GM19025 (cell line): ENCODE measurements around the gene RIMS3.
"Not testable (repeated sequence)": the region's sequence is repeated elsewhere in the genome, so short reads cannot be mapped to it uniquely, and the experiment has no call there.

Experiments used
- ATAC-seq: cut with Tn5 transposase; IDR thresholded peaks from one replicate; pipeline ENCODE4 v1.9.1; 2021; ENCODE audit warnings: mild to moderate bottlenecking, low read depth, moderate library complexity; ENCODE audit not compliant: unreplicated experiment

Gene RIMS3

DNA sequence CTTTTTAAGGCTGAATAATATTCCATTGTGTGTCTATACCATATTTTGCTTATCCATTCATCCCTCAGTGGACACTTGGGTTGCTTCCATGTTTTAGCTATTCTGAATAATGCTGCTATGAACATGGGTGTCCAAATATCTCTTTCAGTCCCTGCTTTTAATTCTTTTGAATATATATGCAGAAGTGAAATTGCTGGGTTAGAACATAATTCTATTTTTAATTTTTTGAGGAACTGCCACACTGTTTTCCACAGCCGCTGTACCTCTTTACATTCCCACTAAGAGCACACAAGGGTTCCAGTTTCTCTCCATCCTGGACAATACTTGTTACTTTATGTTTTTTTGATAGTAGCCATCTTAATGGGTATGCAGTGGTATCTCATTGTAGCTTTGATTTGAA, 65.6 kb downstream of the RIMS3 start:
- no peak for ATAC-seq

DNA sequence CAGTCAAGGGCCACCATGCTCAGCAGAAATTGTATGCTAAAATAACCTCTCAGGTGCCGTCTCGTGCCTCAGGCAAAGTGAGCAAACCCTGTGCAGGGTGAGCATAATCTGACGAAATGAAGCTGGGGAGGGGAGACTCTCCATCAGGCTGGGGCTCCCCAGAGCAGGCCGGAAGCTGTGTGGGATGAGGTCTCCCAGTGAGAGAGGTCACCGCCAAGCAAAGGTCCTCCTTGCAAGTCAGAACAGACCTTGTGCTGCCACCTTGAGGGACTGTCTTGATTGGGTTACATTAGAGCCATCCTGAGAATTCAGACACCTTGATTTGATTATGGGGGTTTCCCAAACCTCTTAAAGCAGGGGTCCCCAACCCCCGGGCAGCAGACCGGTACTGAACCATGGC, 69.9 kb downstream of the RIMS3 start:
- no peak for ATAC-seq

DNA sequence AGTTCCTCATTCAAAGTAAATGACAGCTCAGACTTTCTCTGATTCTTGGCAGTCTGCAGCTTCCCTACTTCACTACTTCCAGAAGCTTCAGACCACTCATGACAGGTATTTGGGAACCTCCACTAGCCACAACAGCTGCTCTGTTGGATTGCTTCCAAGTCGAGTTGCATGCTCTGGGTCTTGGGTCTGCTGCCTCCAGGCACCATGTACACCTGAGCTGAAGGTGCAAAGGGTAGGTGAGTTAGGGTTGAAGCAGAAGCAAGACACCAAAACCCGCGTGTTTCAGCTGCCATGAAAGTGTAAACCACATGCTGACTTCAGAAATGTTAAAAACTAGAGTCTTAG, 71.3 kb downstream of the RIMS3 start:
- ATAC-seq = no peak

DNA sequence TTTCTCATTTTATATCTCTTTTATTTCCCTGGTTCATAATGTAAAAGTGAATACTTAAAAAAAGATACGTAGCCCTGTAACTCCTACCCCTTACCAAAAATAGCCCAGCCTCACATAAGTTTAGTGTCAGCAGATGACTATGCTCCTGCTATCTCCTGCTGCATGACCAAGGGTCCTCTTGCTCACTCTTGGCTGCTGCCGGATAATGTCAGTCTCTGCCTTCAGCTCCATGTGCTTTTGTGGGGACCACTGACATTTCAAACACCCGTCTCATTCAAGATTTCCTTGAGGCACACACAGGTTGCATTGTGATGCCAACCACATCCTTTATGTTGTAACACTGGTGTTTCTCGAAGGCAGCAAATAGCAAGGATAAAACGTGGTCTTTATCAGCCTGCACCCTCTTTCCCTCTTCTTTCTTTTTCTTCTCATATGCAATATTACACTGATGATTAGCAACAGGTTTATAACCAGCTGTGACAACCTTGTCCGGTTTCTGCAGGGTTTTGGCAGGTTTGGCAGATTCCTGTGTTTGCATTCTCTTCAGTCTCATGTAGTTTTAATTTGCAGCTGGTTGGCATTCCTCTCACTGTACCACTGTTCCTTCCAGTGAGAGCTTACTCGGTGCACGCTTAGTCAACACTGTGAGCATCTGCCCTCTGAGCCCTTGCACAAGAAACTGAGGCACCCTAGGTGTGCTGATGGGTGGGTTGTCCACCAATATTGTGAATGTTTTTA, 71.9 kb downstream of the RIMS3 start:
- no peak for ATAC-seq

DNA sequence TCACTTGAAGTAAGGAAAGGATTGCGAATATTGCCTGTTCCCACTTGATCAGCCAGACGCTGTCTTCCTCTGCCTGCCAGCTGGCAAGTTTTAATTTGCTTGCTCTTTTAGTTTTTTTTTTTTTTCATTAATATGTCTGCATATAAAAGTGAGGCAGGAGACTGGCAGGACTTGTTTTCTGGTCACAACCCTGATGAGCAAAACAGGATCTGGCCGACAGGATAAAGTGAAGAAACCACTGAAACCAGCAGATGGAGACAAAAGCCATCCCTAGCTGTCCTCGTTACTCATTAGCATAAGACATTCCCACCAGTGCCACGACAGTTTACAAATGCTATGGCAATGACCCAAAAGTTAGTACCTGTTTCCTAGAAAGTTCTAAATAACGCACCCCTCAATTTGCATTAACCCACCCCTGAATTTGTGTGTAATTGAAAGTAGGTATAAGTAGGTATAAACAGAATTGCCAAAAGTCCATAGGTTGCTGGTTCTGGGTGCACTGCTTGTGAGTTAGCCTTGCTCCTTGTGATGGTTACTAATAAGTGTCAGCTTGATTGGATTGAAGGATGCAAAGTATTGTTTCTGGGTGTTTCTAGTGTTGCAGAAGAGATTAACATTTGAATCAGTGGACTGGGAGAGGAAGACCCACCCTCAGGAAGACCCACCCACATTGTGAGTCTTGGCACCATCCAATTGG, 73.2 kb downstream of the RIMS3 start:
- ATAC-seq = no peak

DNA sequence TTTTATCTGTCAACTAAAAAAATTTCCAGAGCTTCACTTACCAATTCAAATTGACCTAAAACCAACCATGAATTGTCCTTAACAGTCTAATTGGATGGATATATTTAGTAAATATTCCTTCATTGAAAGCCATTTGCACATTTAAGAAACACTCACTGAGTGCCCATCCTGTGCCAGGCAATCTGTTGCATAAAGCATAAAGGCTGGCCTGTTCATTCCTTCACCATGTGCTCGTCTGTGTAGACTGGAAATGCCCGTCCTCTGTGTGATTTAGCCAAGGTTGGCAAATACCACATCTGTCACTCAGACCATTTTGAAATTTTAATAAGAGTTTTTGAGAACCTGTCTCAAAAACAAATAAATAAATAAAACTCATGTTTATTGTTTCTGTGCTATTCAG, 76.9 kb downstream of the RIMS3 start:
- ATAC-seq = no peak

DNA sequence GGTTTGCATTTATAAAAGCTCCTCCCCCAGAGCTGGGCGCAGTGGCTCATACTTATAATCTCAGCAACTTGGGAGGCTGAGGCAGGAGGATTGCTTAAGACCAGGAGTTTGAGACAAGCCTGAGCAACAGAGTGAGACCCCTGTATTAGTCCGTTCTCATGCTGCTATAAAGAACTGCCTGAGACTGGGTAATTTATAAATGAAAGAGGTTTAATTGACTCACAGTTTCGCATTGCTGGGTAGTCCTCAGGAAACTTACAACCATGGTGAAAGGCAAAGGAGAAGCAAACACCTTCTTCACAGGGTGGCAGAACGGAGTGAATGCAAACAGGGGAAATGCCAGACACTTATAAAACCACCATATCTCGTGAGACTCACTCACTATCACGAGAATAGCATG, 81.5 kb downstream of the RIMS3 start:
- ATAC-seq = no peak

DNA sequence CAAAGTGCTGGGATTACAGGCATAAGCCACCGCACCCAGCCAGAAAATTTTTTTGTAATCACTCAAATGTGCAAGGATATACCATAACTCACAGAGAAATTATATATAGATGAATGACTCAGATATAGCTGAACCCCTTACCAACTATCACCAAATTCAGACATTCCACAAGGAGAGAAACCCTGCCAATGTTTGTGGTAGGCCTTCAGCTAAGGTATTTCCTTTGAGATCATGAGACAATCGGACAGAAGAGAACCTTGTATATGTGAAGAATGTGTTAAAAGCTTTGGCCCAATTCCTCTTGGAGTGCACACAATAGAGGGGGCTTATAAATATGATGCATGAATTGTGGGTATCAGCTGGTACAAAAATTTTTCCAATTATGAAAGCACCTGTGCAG, 83.4 kb downstream of the RIMS3 start:
- ATAC-seq = no peak

DNA sequence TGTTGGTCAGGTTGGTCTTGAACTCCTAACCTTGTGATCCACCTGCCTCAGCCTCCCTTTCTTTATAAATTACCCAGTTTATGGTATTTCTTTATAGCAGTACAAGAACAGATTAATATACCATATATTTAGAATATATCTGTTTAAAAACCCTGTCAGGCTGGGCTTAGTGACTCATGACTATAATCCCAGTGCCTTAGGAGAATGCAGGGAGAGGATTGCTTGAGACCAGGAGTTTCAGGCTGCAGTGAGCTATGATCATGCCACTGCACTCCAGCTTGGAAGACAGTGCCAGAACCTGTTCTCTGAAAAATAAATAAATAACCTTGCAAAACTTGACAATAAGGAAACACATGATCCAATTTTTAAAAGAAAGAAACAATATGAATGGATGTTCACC, 90.1 kb downstream of the RIMS3 start:
- no peak for ATAC-seq

DNA sequence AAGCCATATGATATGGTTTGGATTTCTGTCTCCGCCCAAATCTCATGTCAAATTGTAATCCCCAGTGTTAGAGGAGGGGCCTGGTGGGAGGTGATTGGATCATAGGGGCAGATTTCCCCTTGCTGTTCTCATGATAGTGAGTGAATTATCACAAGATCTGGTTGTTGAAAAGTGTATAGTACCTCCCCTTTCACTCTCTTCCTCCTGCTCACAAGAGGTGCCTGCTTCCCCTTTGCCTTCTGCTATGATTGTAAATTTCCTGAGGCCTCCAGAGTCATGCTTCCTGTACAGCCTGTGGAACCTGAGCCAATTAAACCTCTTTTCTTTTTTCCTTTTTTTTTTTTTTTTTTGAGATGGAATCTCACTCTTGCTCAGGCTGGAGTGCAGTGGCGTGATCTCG, 90.7 kb downstream of the RIMS3 start:
- not testable (repeated sequence) for ATAC-seq
